Transverse colon (tissue), 4 donors: ENCODE results near the gene MGST3.

ENCODE experiments used
- CTCF ChIP-seq, 5 experiments: fragments of 200-600 bp in 3 of 5; fragments of 450-650 bp in 2 of 5; sonication (generic) in 3 of 5; IDR thresholded peaks; 1 replicate in 2 of 5; 2 replicates in 3 of 5; pipeline ENCODE4 v1.5.1; 2016 to 2017; ENCODE audit warnings: antibody characterized with exemption in 5 of 5, inconsistent platforms in 3 of 5, mild to moderate bottlenecking in 2 of 5, moderate library complexity in 1 of 5
- EP300 ChIP-seq: sonication (generic); formaldehyde crosslinking; IDR thresholded peaks from one replicate; pipeline ENCODE4 v1.6.1; 2017; ENCODE audit warnings: antibody characterized with exemption, low read depth
- POLR2A ChIP-seq: fragments of 450-650 bp; IDR thresholded peaks from one replicate; pipeline ENCODE4 v1.6.1; 2016; ENCODE audit warnings: antibody characterized with exemption, mild to moderate bottlenecking, moderate library complexity
- POLR2AphosphoS5 ChIP-seq, 3 donors: sonication (generic); formaldehyde crosslinking; IDR thresholded peaks; one replicate each; pipeline ENCODE4 v1.6.1; 2016; ENCODE audit warnings: antibody characterized with exemption in 3 of 3

- TF ChIP-seq CTCF (IDR thresholded peaks at IDR 0.05) (no peak), POLR2A (no peak), EP300 (no peak), POLR2AphosphoS5 (IDR thresholded peaks at IDR 0.05) (no peak)
Observed at GRCh38 chr1:165635329-165635728, 4.3 kb downstream of the MGST3 start.
